Measurements from ENCODE around the gene LRP11.

LRP11 gene

DNA sequence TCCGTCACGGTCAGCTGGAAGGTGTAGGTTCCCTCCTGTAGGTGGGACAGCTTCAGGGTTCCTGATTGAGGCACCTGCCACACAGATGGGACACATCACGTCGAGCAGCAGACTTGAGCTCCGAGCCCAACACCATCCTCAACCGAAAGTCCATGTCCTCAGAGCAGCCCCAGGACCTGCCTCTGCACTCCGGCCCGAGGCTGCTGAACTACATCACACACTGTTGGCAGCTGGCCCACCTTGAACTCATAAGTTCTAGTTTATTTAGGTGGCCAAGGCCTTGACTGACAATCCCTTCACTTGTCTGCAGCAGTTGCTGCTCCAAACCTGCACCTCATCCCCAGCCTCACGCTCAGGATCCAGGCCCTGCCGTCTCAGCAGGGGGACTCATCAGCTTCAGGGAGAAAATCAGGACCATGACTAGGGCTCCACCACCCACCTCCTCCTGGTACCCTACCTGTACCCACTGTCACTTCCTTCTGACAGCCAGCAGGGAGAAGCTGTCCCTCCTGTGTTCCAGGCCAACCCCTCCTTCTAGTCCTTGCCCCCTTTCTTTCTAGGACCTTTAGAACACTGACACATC is 21.0 kb downstream of the LRP11 start:
- no peaks in the 10 kb centered on the region for H3K9me2 ChIP-seq (ENCODE audit: low read depth, low read length)
- H3K9ac ChIP-seq (ENCODE audit: low read length): no peak overlapping the region
- no peaks in the 10 kb centered on the region for H3K79me2 ChIP-seq (ENCODE audit: insufficient read depth, low read length)
- no peak overlapping the region for H3K27ac ChIP-seq (ENCODE audit: low read depth, low read length, poor library complexity, severe bottlenecking)
- H3K4me2 ChIP-seq (ENCODE audit: low read length): no peak overlapping the region
- H4K20me1 ChIP-seq (ENCODE audit: insufficient read depth, low read length): no peaks in the 10 kb centered on the region
- no peaks in the 10 kb centered on the region for H3F3A ChIP-seq (ENCODE audit: insufficient read depth, low read length)
- H2AFZ ChIP-seq (ENCODE audit: low read length): no peak overlapping the region
- no peaks in the 10 kb centered on the region for H3K36me3 ChIP-seq (ENCODE audit: insufficient read depth, low read length)
- H3K27me3 ChIP-seq (ENCODE audit: insufficient read depth, low read length): 0 out of 2 replicates have a peak, but pooled peaks cover 4% of the 10 kb centered on the region
- no peaks in the 10 kb centered on the region for H3K9me3 ChIP-seq (ENCODE audit: low read length)
- H3K4me1 ChIP-seq (ENCODE audit: insufficient read depth, low read length, severe bottlenecking): no peaks in the 10 kb centered on the region
- H3K4me3 ChIP-seq (ENCODE audit: low read depth, low read length, poor library complexity, severe bottlenecking): no peak overlapping the region
- TF ChIP-seq, protein P1, sequence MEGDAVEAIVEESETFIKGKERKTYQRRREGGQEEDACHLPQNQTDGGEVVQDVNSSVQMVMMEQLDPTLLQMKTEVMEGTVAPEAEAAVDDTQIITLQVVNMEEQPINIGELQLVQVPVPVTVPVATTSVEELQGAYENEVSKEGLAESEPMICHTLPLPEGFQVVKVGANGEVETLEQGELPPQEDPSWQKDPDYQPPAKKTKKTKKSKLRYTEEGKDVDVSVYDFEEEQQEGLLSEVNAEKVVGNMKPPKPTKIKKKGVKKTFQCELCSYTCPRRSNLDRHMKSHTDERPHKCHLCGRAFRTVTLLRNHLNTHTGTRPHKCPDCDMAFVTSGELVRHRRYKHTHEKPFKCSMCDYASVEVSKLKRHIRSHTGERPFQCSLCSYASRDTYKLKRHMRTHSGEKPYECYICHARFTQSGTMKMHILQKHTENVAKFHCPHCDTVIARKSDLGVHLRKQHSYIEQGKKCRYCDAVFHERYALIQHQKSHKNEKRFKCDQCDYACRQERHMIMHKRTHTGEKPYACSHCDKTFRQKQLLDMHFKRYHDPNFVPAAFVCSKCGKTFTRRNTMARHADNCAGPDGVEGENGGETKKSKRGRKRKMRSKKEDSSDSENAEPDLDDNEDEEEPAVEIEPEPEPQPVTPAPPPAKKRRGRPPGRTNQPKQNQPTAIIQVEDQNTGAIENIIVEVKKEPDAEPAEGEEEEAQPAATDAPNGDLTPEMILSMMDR (IDR thresholded peaks at IDR 0.05; ENCODE audit: low read length): no peak
- no peak for TF ChIP-seq EZH2 (IDR thresholded peaks at IDR 0.05; ENCODE audit: borderline replicate concordance, low read length)

DNA sequence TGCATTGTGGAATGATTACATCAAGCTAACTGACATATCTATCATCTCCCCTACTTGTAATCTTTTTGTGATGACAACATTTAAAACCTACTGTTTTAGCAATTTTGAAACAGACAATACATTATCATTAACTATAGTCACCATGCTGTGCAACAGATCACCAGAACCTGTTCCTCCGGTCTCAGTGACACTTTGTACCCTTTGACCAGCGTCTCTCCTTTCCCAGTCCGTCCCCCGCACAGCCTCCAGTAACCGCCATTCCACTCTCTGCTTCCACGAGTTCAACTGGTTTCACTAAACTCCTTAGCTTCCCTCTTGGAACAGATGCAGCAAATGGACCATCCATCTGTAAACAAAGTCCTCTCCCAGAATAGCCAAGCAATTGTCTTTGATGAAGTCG is 21.8 kb downstream of the LRP11 start:
- H3K4me3 ChIP-seq (ENCODE audit: low read depth, low read length, poor library complexity, severe bottlenecking): no peak overlapping the region
- H3K79me2 ChIP-seq (ENCODE audit: insufficient read depth, low read length): no peaks in the 10 kb centered on the region
- H3K9ac ChIP-seq (ENCODE audit: low read length): no peak overlapping the region
- no peak overlapping the region for H3K4me2 ChIP-seq (ENCODE audit: low read length)
- H3K27ac ChIP-seq (ENCODE audit: low read depth, low read length, poor library complexity, severe bottlenecking): no peak overlapping the region
- H4K20me1 ChIP-seq (ENCODE audit: insufficient read depth, low read length): no peaks in the 10 kb centered on the region
- no peaks in the 10 kb centered on the region for H3K9me2 ChIP-seq (ENCODE audit: low read depth, low read length)
- no peak overlapping the region for H2AFZ ChIP-seq (ENCODE audit: low read length)
- H3K9me3 ChIP-seq (ENCODE audit: low read length): no peaks in the 10 kb centered on the region
- TF ChIP-seq, protein P1 (IDR thresholded peaks at IDR 0.05; ENCODE audit: low read length): no peak
- TF ChIP-seq EZH2 (IDR thresholded peaks at IDR 0.05; ENCODE audit: borderline replicate concordance, low read length): no peak
- H3K27me3 ChIP-seq (ENCODE audit: insufficient read depth, low read length): 0 out of 2 replicates have a peak, but pooled peaks cover 4% of the 10 kb centered on the region
- H3K36me3 ChIP-seq (ENCODE audit: insufficient read depth, low read length): no peaks in the 10 kb centered on the region
- H3F3A ChIP-seq (ENCODE audit: insufficient read depth, low read length): no peaks in the 10 kb centered on the region
- no peaks in the 10 kb centered on the region for H3K4me1 ChIP-seq (ENCODE audit: insufficient read depth, low read length, severe bottlenecking)

DNA sequence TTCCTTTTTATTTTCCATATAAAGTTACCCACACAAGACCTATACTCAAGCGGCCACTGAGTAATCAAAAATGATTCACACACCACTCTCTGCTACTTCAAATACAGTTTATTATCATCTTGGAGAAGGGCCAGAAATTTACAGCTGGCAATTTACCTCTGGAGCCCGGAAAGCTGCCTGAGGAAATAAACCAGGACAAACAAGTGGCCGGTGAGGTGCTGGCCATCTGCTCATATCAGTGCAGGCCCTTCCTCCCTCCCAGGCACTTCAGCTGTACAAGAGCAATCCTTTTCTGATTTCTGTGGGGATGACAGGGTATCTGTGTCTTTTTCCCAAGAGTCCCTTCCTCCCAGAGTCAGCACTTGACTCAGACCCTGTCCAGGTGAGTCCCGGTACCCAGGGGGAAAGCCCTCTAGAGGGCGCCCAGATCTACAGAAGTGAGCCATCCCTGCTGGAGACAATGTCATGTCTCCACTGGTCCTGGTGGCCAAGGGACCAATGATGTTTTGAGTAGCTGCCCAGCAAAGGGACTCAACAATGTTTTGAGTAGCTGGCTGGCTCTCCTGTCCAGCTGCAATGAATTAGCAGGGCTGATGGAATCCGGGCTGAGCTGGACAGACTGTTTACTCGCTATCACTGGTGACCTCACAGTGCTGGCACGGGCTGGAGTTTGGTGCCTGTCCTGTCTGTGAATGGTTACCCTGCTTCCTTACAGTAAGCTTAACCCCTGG is 23.6 kb downstream of the LRP11 start:
- Histone ChIP-seq H4K20me1 (ENCODE audit: insufficient read depth, low read length) (no peaks in the 10 kb centered on the region), H3F3A (ENCODE audit: insufficient read depth, low read length) (no peaks in the 10 kb centered on the region), H3K4me2 (ENCODE audit: low read length) (no peak overlapping the region), H3K27me3 (ENCODE audit: insufficient read depth, low read length) (0 out of 2 replicates have a peak, but pooled peaks cover 8% of the 10 kb centered on the region), H3K36me3 (ENCODE audit: insufficient read depth, low read length) (no peaks in the 10 kb centered on the region), H3K9me3 (ENCODE audit: low read length) (no peaks in the 10 kb centered on the region), H3K4me3 (ENCODE audit: low read depth, low read length, poor library complexity, severe bottlenecking) (no peak overlapping the region), H3K9me2 (ENCODE audit: low read depth, low read length) (no peaks in the 10 kb centered on the region), H3K79me2 (ENCODE audit: insufficient read depth, low read length) (no peaks in the 10 kb centered on the region), H3K4me1 (ENCODE audit: insufficient read depth, low read length, severe bottlenecking) (no peaks in the 10 kb centered on the region), H3K27ac (ENCODE audit: low read depth, low read length, poor library complexity, severe bottlenecking) (no peak overlapping the region), H2AFZ (ENCODE audit: low read length) (no peak overlapping the region), H3K9ac (ENCODE audit: low read length) (no peak overlapping the region)
- TF ChIP-seq EZH2 (IDR thresholded peaks at IDR 0.05; ENCODE audit: borderline replicate concordance, low read length): no peak
- TF ChIP-seq, protein P1 (IDR thresholded peaks at IDR 0.05; ENCODE audit: low read length): peak; percentile 81

All from OCI-LY1 (cell line).